Tibial nerve (tissue), 4 donors: Measurements from ENCODE around the gene MARCKSL1. TPM values are rescaled to one million over a fixed set of nuclear protein-coding genes. Genes with fewer than 3 reads are reported as not detected.

ENCODE experiments used
- DNase-seq, 2 donors: peaks; one replicate each; pipeline ENCODE4 v3.0.0-alpha.2; 2019; ENCODE audit warnings: low spot score in 2 of 2
- H3K27ac ChIP-seq, 4 donors: fragments of 200-600 bp; sonication (generic) in 3 of 4; one replicate each; pipeline ENCODE4 v1.5.1; 2017 to 2019; ENCODE audit warnings: mild to moderate bottlenecking in 1 of 4
- H3K27me3 ChIP-seq, 2 donors: fragments of 200-600 bp; sonication (generic) in 1 of 2; one replicate each; pipeline versions ENCODE4 v1.5.1 to v1.6.0; 2017 to 2019
- H3K36me3 ChIP-seq, 3 donors: fragments of 200-600 bp; sonication (generic); one replicate each; pipeline ENCODE4 v1.5.1; 2018 to 2019
- H3K4me1 ChIP-seq, 4 donors: fragments of 200-600 bp; sonication (generic) in 3 of 4; one replicate each; pipeline ENCODE4 v1.5.1; 2017 to 2019
- H3K4me3 ChIP-seq, 4 donors: fragments of 200-600 bp; sonication (generic) in 3 of 4; one replicate each; pipeline ENCODE4 v1.5.1; 2017 to 2019; ENCODE audit warnings: mild to moderate bottlenecking in 1 of 4, moderate library complexity in 1 of 4
- H3K9me3 ChIP-seq, 4 donors: fragments of 200-600 bp; sonication (generic) in 3 of 4; one replicate each; pipeline ENCODE4 v1.5.1; 2017 to 2019
- CTCF ChIP-seq, 5 experiments: fragments of 200-600 bp in 3 of 5; fragments of 450-650 bp in 2 of 5; sonication (generic) in 3 of 5; IDR thresholded peaks; one replicate each; pipeline ENCODE4 v1.5.1; 2016 to 2019; ENCODE audit warnings: antibody characterized with exemption in 5 of 5, mild to moderate bottlenecking in 3 of 5, moderate library complexity in 2 of 5
- EP300 ChIP-seq, 2 donors: sonication (generic); formaldehyde crosslinking; IDR thresholded peaks; one replicate each; pipeline ENCODE4 v1.6.1; 2017; ENCODE audit warnings: antibody characterized with exemption in 2 of 2, mild to moderate bottlenecking in 1 of 2
- POLR2A ChIP-seq, 2 donors: fragments of 450-650 bp; IDR thresholded peaks; one replicate each; pipeline ENCODE4 v1.6.1; 2017; ENCODE audit warnings: antibody characterized with exemption in 2 of 2, mild to moderate bottlenecking in 2 of 2, moderate library complexity in 2 of 2
- WGBS, 2 donors: methylation state at CpG; one replicate each; pipeline ENCODE4 v1.1.5; 2018; 5-methylcytosine and 5-hydroxymethylcytosine counted together
- total RNA-seq, 4 donors: library from RNA; depleted of rRNA; stranded (reverse); fragments of >200 nt; gene quantifications; one replicate each; pipeline ENCODE4 v1.1.0, GENCODE V29; 2016

MARCKSL1 gene
- total RNA-seq, 4 donors from 2014 or later: 42.4 to 61.2 (median 45.0) TPM

- H3K4me1 ChIP-seq: peaks cover 0 to 8% (median 7%) of the 10 kb centered on the region in 4 donors
- DNase-seq: no peak
- no peaks in the 10 kb centered on the region for H3K27me3 ChIP-seq
- 85 to 87% methylated on average over 4 of the region's 4 CpGs for WGBS, 2 donors
- H3K4me3 ChIP-seq: no peak overlapping the region
- peaks cover 3 to 83% (median 5%) of the 10 kb centered on the region in 3 donors for H3K36me3 ChIP-seq
- no peak overlapping the region for H3K27ac ChIP-seq
- H3K9me3 ChIP-seq: no peaks in the 10 kb centered on the region
- TF ChIP-seq POLR2A (IDR thresholded peaks at IDR 0.05): no peak
- no peak for TF ChIP-seq CTCF (IDR thresholded peaks at IDR 0.05)
- no peak for TF ChIP-seq EP300 (IDR thresholded peaks at IDR 0.05)
Measured at GRCh38 chr1:32329931-32330466, 6.0 kb downstream of the MARCKSL1 start.

GRCh38 chr1:32327204-32327603 lies 8.8 kb downstream of the MARCKSL1 start:
- Histone ChIP-seq H3K4me1 (peaks cover 0 to 2% (median 0%) of the 10 kb centered on the region in 4 donors), H3K4me3 (no peak overlapping the region), H3K9me3 (no peaks in the 10 kb centered on the region), H3K36me3 (peaks cover 3 to 88% (median 5%) of the 10 kb centered on the region in 3 donors), H3K27me3 (no peaks in the 10 kb centered on the region), H3K27ac (no peak overlapping the region)
- TF ChIP-seq EP300 (IDR thresholded peaks at IDR 0.05) (no peak), CTCF (IDR thresholded peaks at IDR 0.05) (no peak), POLR2A (IDR thresholded peaks at IDR 0.05) (no peak)
- no peak for DNase-seq
- 88 to 95% methylated on average over 10 to 11 of the region's 11 CpGs for WGBS, 2 donors

- H3K4me3 ChIP-seq: no peak overlapping the region
- DNase-seq: no peak
- H3K36me3 ChIP-seq: peaks cover 0 to 74% (median 0%) of the 10 kb centered on the region in 3 donors
- TF ChIP-seq EP300 (IDR thresholded peaks at IDR 0.05): no peak
- H3K27ac ChIP-seq: no peak overlapping the region
- no peaks in the 10 kb centered on the region for H3K27me3 ChIP-seq
- no peaks in the 10 kb centered on the region for H3K9me3 ChIP-seq
- 43 to 49% methylated on average over 5 of the region's 5 CpGs for WGBS, 2 donors
- peaks cover 0 to 9% (median 2%) of the 10 kb centered on the region in 4 donors for H3K4me1 ChIP-seq
Measured at GRCh38 chr1:32321712-32322291, 14.2 kb downstream of the MARCKSL1 start.

GRCh38 chr1:32318127-32318869 lies 17.7 kb downstream of the MARCKSL1 start:
- H3K27me3 ChIP-seq: no peaks in the 10 kb centered on the region
- WGBS, 2 donors: 93 to 95% methylated on average over 10 of the region's 10 CpGs
- no peaks in the 10 kb centered on the region for H3K9me3 ChIP-seq

GRCh38 chr1:32316903-32317277 lies 19.1 kb downstream of the MARCKSL1 start:
- peaks cover 0 to 5% (median 3%) of the 10 kb centered on the region in 4 donors for H3K4me1 ChIP-seq
- DNase-seq: no peak
- 70 to 72% methylated on average over 3 of the region's 3 CpGs for WGBS, 2 donors
- no peak for TF ChIP-seq CTCF (IDR thresholded peaks at IDR 0.05)
- TF ChIP-seq POLR2A (IDR thresholded peaks at IDR 0.05): no peak
- TF ChIP-seq EP300 (IDR thresholded peaks at IDR 0.05): no peak
- peaks cover 0 to 37% (median 0%) of the 10 kb centered on the region in 3 donors for H3K36me3 ChIP-seq
- no peaks in the 10 kb centered on the region for H3K9me3 ChIP-seq
- H3K27ac ChIP-seq: no peak overlapping the region
- no peak overlapping the region for H3K4me3 ChIP-seq
- no peaks in the 10 kb centered on the region for H3K27me3 ChIP-seq

More at GRCh38 chr1:32318127-32318869, 17.7 kb downstream of the MARCKSL1 start:
- no peak overlapping the region for H3K27ac ChIP-seq
- H3K36me3 ChIP-seq: peaks cover 0 to 48% (median 0%) of the 10 kb centered on the region in 3 donors
- TF ChIP-seq POLR2A (IDR thresholded peaks at IDR 0.05) (no peak), EP300 (IDR thresholded peaks at IDR 0.05) (no peak), CTCF (IDR thresholded peaks at IDR 0.05) (no peak)
- no peak for DNase-seq
- no peak overlapping the region for H3K4me3 ChIP-seq
- peaks cover 0 to 9% (median 2%) of the 10 kb centered on the region in 4 donors for H3K4me1 ChIP-seq
